Right renal cortex interstitium (tissue), 3 donors: ENCODE results near the gene PNLDC1. TPM values are rescaled to one million over a fixed set of nuclear protein-coding genes. Genes with fewer than 3 reads are reported as not detected.
"Not testable (repeated sequence)": the region's sequence is repeated elsewhere in the genome, so short reads cannot be mapped to it uniquely, and the experiment has no call there.

Source experiments
- DNase-seq, 3 donors: peaks; one replicate each; pipeline ENCODE4 v3.0.0-alpha.2; 2013; ENCODE audit warnings: low read depth in 3 of 3, low spot score in 2 of 3
- polyA plus RNA-seq, 3 donors: library from polyadenylated mRNA; unstranded; fragments of 120-200 nt; gene quantifications; one replicate each; pipeline ENCODE4 v1.2.1, GENCODE V29; 2013; ENCODE audit not compliant: insufficient read length in 3 of 3

Gene PNLDC1
- polyA plus RNA-seq, 3 donors: 0.25 to 1.6 (median 0.36) TPM

GRCh38 chr6:159819098-159819497 lies 19.0 kb downstream of the PNLDC1 start:
- no peak for DNase-seq

DNA sequence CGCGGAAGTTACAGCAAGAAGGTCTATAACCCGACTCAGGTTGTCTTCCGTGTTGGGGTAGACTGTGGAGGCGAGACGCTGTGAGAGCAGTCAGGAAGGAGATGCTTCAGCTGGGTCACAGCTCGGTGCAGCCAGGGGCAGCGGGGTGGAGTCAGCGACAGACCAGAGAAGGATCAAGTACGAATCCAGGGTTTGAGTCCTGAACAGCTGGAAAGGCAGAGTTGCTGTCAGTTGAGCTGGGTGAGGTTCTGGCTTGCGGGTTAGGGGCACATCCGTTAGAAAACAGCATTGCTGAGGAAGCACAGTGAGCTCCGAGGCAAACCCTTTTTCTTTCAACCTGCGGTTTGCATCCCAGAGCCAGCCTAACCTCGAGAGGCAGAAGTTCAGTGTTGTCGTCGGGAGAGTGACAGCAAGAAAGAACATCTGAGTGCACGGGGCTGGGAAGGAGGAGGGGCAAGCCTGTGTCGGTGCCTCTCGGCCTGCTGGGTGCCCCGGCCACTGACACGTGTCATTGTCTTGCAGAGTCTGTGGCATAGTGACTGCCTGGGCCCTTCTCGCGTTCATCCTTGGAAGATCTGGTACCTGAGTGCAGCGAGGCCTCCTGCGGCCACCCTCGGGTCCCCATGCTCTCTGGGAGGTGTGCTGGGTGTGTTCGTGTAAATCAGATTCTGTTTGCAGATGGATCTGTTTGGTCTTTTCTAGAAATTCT lies 20.0 kb downstream of the PNLDC1 start:
- no peak for DNase-seq

DNA sequence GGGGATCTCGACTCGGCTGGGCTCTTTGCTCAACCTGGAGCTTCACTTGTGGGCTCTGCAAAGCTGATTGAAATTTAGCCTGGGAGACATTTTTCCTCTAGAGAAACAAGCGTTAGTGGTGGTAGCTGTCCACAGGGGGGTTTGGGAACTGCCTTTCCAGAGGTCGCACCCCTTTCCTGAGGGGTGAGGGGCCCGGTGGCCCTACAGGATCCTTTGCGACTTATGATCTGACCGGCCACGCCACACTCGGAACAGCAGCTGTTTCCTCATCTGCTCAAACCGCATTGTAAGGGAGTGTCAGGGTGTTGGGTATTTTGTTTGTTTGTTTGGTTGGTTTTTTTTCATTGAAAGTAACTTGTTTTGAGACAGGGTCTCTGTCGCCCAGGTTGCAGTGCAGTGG lies 21.0 kb downstream of the PNLDC1 start:
- DNase-seq: no peak

DNA sequence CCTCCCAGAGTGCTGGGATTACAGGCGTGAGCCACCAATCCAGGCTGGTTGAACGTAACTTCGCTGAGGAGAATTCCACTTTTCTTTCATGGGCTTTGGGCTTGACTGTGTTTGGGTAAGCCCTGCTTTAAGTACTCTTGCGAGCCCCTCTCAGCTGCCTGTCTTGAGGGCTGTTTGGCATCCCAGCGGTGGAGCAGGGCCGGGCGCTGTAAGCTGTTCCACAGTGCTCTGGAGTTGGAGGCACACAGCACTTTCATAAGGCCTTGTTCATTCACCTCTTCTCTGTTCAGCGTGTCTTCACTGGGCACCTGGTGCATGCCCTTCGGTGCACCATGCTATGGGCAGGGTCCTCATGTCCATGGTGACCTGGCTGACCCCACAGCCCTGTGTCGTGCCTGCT lies 21.6 kb downstream of the PNLDC1 start:
- DNase-seq: no peak

DNA sequence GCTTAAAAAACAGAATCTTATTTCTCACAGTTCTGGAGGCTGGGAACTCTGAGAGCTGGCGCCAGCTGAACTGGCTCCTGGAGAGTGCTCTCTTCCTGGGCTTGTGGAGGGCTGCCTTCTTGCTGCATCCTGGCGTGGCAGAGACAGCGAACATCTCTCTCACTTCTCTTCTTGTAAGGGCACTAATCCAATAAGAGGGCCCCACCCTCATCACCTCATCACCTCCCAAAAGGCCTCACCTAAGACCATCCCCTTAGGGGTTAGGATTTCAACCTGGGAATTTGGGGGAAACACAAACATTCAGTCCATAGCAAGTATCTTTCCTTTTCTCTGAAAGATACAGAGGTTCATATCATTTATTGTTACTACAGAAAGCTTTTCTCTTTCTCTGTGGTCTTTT lies 23.9 kb downstream of the PNLDC1 start:
- DNase-seq: no peak

DNA sequence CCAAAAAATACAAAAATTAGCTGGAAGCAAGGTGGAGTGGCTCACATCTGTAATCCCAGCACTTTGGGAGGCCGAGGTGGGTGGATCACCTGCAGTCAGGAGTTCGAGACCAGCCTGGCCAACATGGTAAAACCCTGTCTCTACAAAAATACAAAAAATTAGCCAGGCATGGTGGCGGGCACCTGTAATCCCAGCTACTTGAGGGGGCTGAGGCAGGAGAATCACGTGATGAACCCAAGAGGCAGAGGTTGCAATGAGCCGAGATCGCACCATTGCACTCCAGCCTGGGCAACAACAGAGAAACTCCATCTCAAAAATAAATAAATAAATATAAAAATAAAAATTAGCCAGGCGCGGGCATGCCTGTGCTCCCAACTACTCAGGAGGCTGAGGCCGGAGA lies 24.6 kb downstream of the PNLDC1 start:
- DNase-seq: not testable (repeated sequence)

DNA sequence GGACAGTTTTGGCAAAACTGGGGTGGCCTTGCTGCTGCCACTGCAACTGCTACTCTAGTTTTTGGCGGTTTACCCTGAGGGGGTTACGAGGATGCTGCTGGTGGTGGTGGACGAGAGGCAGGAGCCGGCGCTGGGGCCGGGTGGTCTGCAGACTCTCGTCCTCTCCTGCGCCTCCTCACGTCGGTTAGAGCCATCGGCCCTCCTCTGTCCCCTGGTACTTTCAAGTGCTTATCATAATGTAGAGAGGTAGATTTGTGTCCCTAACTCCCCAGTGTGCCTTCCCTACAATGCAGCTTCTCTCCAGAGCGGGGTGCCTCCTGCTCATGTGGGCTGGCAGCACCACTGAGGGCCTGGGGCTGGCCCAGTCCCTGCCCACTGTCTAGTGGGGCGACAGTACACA lies 25.9 kb downstream of the PNLDC1 start:
- DNase-seq: no peak

GRCh38 chr6:159826968-159827647 lies 27.0 kb downstream of the PNLDC1 start:
- no peak for DNase-seq

DNA sequence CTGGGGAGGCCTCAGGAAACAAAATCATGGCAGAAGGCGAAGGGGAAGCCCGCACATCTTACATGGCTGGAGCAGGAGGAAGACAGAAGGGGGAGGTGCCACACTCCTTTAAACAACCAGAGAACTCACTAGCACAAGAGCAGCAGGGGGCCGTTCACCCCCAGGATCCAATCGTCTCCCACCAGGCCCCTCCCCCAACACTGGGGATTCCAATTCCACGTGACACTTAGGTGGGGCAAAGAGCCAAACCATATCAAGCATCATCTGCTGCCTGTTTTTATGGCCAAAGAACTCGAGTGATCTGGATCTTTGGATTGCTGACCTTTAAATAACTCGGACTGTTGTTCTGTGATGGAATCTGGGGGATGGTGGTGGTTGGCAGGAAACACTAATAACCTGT lies 28.0 kb downstream of the PNLDC1 start:
- no peak for DNase-seq

DNA sequence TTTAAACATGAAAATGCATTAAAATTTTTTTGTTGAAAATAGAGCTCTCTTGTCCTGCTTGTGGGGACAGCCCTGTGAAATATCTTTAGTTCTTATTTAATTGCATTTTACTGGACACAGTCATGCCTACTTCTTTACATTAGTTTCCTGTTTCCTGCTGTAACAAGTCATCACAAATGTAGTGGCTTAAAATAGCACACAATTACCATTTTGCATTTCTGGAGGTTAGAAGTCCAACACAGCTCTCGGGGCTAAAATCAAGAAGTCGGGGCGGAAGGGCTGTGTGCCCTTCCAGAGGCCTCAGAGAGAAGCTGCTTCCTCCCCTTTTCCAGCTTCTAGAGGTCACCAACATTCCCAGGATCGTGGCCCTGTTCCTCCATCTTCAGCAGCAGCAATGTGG lies 29.4 kb downstream of the PNLDC1 start:
- DNase-seq: no peak

- no peak for DNase-seq
These were observed 30.7 kb downstream of the PNLDC1 start for GRCh38 chr6:159830501-159831372.

- DNase-seq: no peak
These were observed 31.2 kb downstream of the PNLDC1 start for GRCh38 chr6:159831373-159831679.

- DNase-seq: no peak
These were observed 32.9 kb downstream of the PNLDC1 start for GRCh38 chr6:159832946-159833345.

- no peak for DNase-seq
These were observed 33.5 kb downstream of the PNLDC1 start for GRCh38 chr6:159833556-159833955.

DNA sequence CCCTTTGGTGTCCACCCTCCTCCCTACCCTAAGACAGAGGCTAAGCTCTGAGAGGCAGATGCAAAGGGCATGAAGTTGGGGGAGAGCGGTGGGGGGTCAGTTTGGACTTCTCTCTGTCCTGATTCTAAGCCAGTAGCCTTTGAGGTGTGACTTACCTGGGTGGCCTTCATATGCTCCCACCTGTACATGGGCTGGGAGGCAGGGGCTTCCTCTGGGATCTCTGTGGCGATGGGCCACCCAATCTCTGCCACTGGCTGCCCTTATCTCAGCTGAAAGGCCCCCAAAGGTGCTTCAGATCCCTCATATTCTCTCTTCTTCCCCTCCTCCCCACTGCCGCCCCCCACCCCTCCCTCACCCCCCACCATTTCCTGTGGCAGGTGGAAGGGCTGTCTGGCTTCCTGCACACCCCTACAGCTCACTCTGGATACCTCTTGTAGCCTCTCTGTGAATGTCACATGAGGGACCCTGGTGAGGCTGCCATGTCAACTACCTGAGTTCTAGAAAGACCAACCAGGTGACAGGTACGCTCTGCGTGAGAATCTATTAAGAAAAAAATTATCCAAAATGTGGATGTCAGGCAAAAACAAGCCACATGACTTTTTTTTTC lies 34.0 kb downstream of the PNLDC1 start:
- no peak for DNase-seq

- no peak for DNase-seq
These were observed 36.8 kb downstream of the PNLDC1 start for GRCh38 chr6:159836718-159837490.

DNA sequence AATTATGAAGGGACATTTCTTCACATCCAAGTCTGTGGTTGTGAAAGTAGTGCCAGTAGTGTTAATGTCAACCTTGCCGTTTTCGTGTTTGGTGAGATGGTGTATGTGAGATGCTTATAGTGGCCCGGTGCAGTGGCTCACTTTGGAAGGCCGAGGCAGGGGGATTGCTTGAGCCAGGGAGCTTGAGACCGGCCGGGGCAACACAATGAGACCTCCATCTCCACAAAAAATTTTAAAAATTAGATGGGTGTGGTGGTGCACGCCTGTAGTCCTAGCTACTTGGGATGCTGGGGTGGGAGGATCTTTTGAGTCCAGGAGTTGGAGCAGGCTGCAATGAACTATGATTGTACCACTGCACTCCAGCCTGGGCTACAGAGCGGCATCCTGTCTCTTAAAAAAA lies 37.4 kb downstream of the PNLDC1 start:
- DNase-seq: no peak

DNA sequence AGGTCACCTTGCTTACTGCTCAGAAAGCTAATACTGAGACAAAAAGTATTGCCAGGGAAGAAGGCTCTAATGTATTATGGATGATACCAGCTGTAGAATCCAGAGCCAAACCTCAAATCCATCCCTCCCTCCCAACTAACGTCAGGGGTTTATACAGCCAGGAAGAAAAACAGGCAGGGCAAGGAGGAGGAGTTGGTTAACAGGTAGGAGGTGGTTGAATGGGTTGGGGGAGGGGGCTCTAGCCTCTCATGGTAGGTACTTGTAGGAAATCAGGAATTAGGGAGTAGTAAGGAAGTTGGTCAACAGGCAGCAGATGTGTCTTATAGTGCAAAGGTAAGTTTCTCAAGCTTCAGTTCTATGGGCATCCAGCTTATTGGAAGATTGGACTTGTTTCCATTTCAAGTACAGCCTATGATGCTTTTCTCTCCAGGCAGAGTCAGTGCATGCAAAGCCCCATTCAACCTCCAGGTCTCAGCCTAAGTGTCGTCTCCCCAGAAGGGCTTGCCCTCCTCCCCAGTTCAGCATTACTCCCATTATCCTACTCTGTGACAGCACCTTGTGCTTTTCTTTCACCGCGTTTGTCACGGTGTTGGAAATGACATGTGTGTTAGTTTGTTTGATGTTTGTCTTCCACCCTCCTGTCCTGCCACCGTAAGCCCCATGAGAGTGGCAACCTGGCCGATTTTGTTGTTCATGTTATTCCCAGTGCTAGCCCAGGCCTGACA lies 38.1 kb downstream of the PNLDC1 start:
- no peak for DNase-seq

- no peak for DNase-seq
These were observed 42.0 kb downstream of the PNLDC1 start for GRCh38 chr6:159842035-159842434.
